Measurements from ENCODE around the gene SEMA3B. TPM values are rescaled to one million over a fixed set of nuclear protein-coding genes. Genes with fewer than 3 reads are reported as not detected.

SEMA3B gene
- total RNA-seq, 2 donors from 2014 or later = 8.7 to 32.0 TPM

GRCh38 chr3:50318615-50319014, 49.7 kb downstream of the SEMA3B start:
- WGBS = 83% methylated on average over 9 of the region's 10 CpGs
- Histone ChIP-seq H3K27me3 (replicated peaks; ENCODE audit: insufficient read depth) (no peaks in the 10 kb centered on the region), H3K4me3 (no peak overlapping the region), H3K9me3 (no peaks in the 10 kb centered on the region), H3K4me1 (replicated peaks) (peaks cover 27% of the 10 kb centered on the region), H3K36me3 (no peaks in the 10 kb centered on the region), H3K27ac (peak overlapping the region in 1 of 2 donors; percentile 90)
- DNase-seq (ENCODE audit: low spot score) = no peak
- intact Hi-C loops (cut with DNase I) = no loop called here
- no peak for TF ChIP-seq POLR2AphosphoS5 (IDR thresholded peaks at IDR 0.05)
- no peak for TF ChIP-seq CTCF (IDR thresholded peaks at IDR 0.05)
- no peak for TF ChIP-seq POLR2A (IDR thresholded peaks at IDR 0.05)

- no peak overlapping the region for H3K4me3 ChIP-seq
- no peaks in the 10 kb centered on the region for H3K36me3 ChIP-seq
- 89% methylated on average over 16 of the region's 16 CpGs for WGBS
- H3K9me3 ChIP-seq = no peaks in the 10 kb centered on the region
- H3K4me1 ChIP-seq (replicated peaks) = peaks cover 27% of the 10 kb centered on the region
- DNase-seq (ENCODE audit: low spot score) = no peak
- peak overlapping the region in 1 of 2 donors; percentile 90 for H3K27ac ChIP-seq
- TF ChIP-seq CTCF (IDR thresholded peaks at IDR 0.05) = no peak
- no peak for TF ChIP-seq POLR2A (IDR thresholded peaks at IDR 0.05)
- TF ChIP-seq POLR2AphosphoS5 (IDR thresholded peaks at IDR 0.05) = no peak
- intact Hi-C loops (cut with DNase I) = no loop called here
- H3K27me3 ChIP-seq (replicated peaks; ENCODE audit: insufficient read depth) = no peaks in the 10 kb centered on the region
These were observed 50.4 kb downstream of the SEMA3B start for GRCh38 chr3:50319181-50319893.

- Histone ChIP-seq H3K36me3 (no peaks in the 10 kb centered on the region), H3K4me1 (replicated peaks) (peaks cover 27% of the 10 kb centered on the region), H3K4me3 (peak overlapping the region; percentile 48 to 68), H3K27me3 (replicated peaks; ENCODE audit: insufficient read depth) (no peaks in the 10 kb centered on the region), H3K27ac (peak overlapping the region; percentile 88 to 95), H3K9me3 (no peaks in the 10 kb centered on the region)
- intact Hi-C loops (cut with DNase I) = loop anchor here (5.0 kb wide), 1 partner anchor 83 kb away; the partner anchor contains the start of gene GNAI2
- 68% methylated on average over 29 of the region's 29 CpGs for WGBS
- no peak for DNase-seq (ENCODE audit: low spot score)
- TF ChIP-seq POLR2AphosphoS5 (IDR thresholded peaks at IDR 0.05) (no peak), CTCF (IDR thresholded peaks at IDR 0.05) (no peak), POLR2A (IDR thresholded peaks at IDR 0.05) (no peak)
These were observed 51.1 kb downstream of the SEMA3B start for GRCh38 chr3:50319894-50320625.

- WGBS = under 1% methylated on average over 15 of the region's 45 CpGs
- H3K4me3 ChIP-seq = peak overlapping the region; percentile 48 to 68
- peak; percentile 82 for DNase-seq (ENCODE audit: low spot score)
- H3K4me1 ChIP-seq (replicated peaks) = peaks cover 27% of the 10 kb centered on the region
- H3K9me3 ChIP-seq = no peaks in the 10 kb centered on the region
- no peaks in the 10 kb centered on the region for H3K36me3 ChIP-seq
- no peaks in the 10 kb centered on the region for H3K27me3 ChIP-seq (replicated peaks; ENCODE audit: insufficient read depth)
- H3K27ac ChIP-seq = peak overlapping the region; percentile 88 to 95
- TF ChIP-seq CTCF (IDR thresholded peaks at IDR 0.05) = peak in 1 of 4 experiments; percentile 22
- peak; percentile 86 for TF ChIP-seq POLR2A (IDR thresholded peaks at IDR 0.05)
- TF ChIP-seq POLR2AphosphoS5 (IDR thresholded peaks at IDR 0.05) = no peak
- intact Hi-C loops (cut with DNase I) = loop anchor here (5.0 kb wide), 1 partner anchor 84 kb away; the partner anchor contains the start of gene GNAI2
These were observed 51.9 kb downstream of the SEMA3B start for GRCh38 chr3:50320853-50321335.

All from prostate gland (tissue), 2 donors.